Measurements from ENCODE around the gene PLSCR4. TPM values are rescaled to one million over a fixed set of nuclear protein-coding genes. Genes with fewer than 3 reads are reported as not detected.

PLSCR4 gene
- total and polyA plus RNA-seq, 2 of the 8 experiments (the other 6 are each of a cell fraction or from before 2014, with no cell fraction given), result 1.8 to 2.9 TPM

GRCh38 chr3:146233487-146233886 lies 17.4 kb downstream of the PLSCR4 start:
- Histone ChIP-seq H2AK5ac (ENCODE audit: low read depth, low read length) (no peak overlapping the region), H3K79me2 (ENCODE audit: control insufficient read depth in 1 of 2, insufficient read depth in 2 of 2, low read length in 2 of 2) (no peaks in the 10 kb centered on the region), H3K18ac (ENCODE audit: extremely low read depth, low read length) (no peak overlapping the region), H4K8ac (ENCODE audit: extremely low read depth, insufficient read depth, low read length) (no peak overlapping the region), H3K4ac (replicated peaks; ENCODE audit: insufficient read length, low read depth, low read length) (no peak overlapping the region), H2BK5ac (ENCODE audit: low read depth, low read length) (no peak overlapping the region), H3K14ac (ENCODE audit: insufficient read length) (no peak overlapping the region), H3K23me2 (ENCODE audit: low read depth, low read length) (no peaks in the 10 kb centered on the region), H3K36me3 (ENCODE audit: control insufficient read depth in 2 of 4, insufficient read depth in 4 of 4, low read length in 3 of 4) (no peaks in the 10 kb centered on the region; a peak in 1 of 8 replicates), H2AFZ (ENCODE audit: low read length) (no peak overlapping the region), H2BK20ac (ENCODE audit: low read length) (no peak overlapping the region), H3K27ac (ENCODE audit: low read depth, low read length) (no peak overlapping the region), H3K27me3 (replicated peaks in 1 of 4; ENCODE audit: control insufficient read depth in 3 of 4, extremely low read depth in 1 of 4, insufficient read depth in 3 of 4, low read length in 3 of 4) (no peaks in the 10 kb centered on the region), H3K79me1 (ENCODE audit: low read depth, low read length) (no peaks in the 10 kb centered on the region), H2BK120ac (replicated peaks; ENCODE audit: low read depth, low read length) (no peak overlapping the region), H4K20me1 (replicated peaks in 1 of 2; ENCODE audit: control insufficient read depth in 1 of 2, insufficient read depth in 2 of 2, low read length in 2 of 2) (no peaks in the 10 kb centered on the region), H3K4me1 (replicated peaks in 1 of 4; ENCODE audit: control insufficient read depth in 3 of 4, insufficient read depth in 4 of 4, low read length in 3 of 4) (no peaks in the 10 kb centered on the region), H3K4me3 (ENCODE audit: extremely low read depth in 1 of 4, insufficient read depth in 2 of 4, low read depth in 3 of 4, low read length in 4 of 4) (no peak overlapping the region), H3K56ac (replicated peaks; ENCODE audit: insufficient read length, low read depth, low read length) (no peak overlapping the region), H4K5ac (ENCODE audit: insufficient read length, low read depth, low read length) (no peak overlapping the region), H3K4me2 (ENCODE audit: insufficient read depth in 1 of 2, low read depth in 2 of 2, low read length in 2 of 2) (no peak overlapping the region), H2BK15ac (ENCODE audit: low read length) (no peak overlapping the region), H3K9ac (replicated peaks in 1 of 4; ENCODE audit: extremely low read depth in 1 of 4, low read depth in 3 of 4, low read length in 3 of 4) (no peak overlapping the region), H4K91ac (replicated peaks; ENCODE audit: insufficient read length, low read length) (no peak overlapping the region), H2BK12ac (ENCODE audit: low read depth, low read length) (no peak overlapping the region), H3K9me3 (ENCODE audit: insufficient read depth in 2 of 2, low read depth in 1 of 2, low read length in 1 of 2) (peaks cover 11 to 20% of the 10 kb centered on the region in 2 experiments; a peak in 3 of 4 replicates), H3K23ac (ENCODE audit: insufficient read length) (no peak overlapping the region)
- ChIA-PET CTCF (ENCODE audit: partially characterized antibody) (interaction anchor here (0.8 to 1.0 kb wide), 4 partner anchors 8 to 94 kb away, joined by 3 to 4 read pairs (median 4); no protein-coding TSS in a partner anchor), POLR2A (ENCODE audit: partially characterized antibody) (no interaction called here)
- DNase-seq (ENCODE audit: low read depth in 1 of 2, low spot score in 2 of 2) (no peak), FAIRE-seq (no peak)
- no peak for TF ChIP-seq JUND (IDR thresholded peaks at IDR 0.05; ENCODE audit: low read length)
- TF ChIP-seq NRF1 (IDR thresholded peaks at IDR 0.05; ENCODE audit: low read depth, low read length), result no peak
- no peak for TF ChIP-seq FOSL1 (IDR thresholded peaks at IDR 0.05; ENCODE audit: insufficient read depth, low read depth, low read length)
- no peak for TF ChIP-seq CTBP2 (IDR thresholded peaks at IDR 0.05; ENCODE audit: borderline replicate concordance, insufficient read depth, insufficient read length, low read length)
- no peak for TF ChIP-seq CBX5 (IDR thresholded peaks at IDR 0.05; ENCODE audit: low read depth, low read length)
- TF ChIP-seq TAF1 (IDR thresholded peaks at IDR 0.05; ENCODE audit: low read depth, low read length), result no peak
- no peak for TF ChIP-seq KDM1A (IDR thresholded peaks at IDR 0.05; ENCODE audit: borderline replicate concordance, low read length)
- TF ChIP-seq CHD2 (IDR thresholded peaks at IDR 0.05; ENCODE audit: low read length), result no peak
- TF ChIP-seq, protein P1, sequence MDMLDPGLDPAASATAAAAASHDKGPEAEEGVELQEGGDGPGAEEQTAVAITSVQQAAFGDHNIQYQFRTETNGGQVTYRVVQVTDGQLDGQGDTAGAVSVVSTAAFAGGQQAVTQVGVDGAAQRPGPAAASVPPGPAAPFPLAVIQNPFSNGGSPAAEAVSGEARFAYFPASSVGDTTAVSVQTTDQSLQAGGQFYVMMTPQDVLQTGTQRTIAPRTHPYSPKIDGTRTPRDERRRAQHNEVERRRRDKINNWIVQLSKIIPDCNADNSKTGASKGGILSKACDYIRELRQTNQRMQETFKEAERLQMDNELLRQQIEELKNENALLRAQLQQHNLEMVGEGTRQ (IDR thresholded peaks at IDR 0.05; ENCODE audit: low read length), result no peak
- no peak for TF ChIP-seq TBP (IDR thresholded peaks at IDR 0.05; ENCODE audit: low read depth, low read length)
